ENCODE results near the gene SMURF1. TPM values are rescaled to one million over a fixed set of nuclear protein-coding genes. Genes with fewer than 3 reads are reported as not detected.
"Not testable (repeated sequence)": the region's sequence is repeated elsewhere in the genome, so short reads cannot be mapped to it uniquely, and the experiment has no call there.

The SMURF1 gene
- total RNA-seq, 1 donor from 2014 or later, result 35.0 TPM

DNA sequence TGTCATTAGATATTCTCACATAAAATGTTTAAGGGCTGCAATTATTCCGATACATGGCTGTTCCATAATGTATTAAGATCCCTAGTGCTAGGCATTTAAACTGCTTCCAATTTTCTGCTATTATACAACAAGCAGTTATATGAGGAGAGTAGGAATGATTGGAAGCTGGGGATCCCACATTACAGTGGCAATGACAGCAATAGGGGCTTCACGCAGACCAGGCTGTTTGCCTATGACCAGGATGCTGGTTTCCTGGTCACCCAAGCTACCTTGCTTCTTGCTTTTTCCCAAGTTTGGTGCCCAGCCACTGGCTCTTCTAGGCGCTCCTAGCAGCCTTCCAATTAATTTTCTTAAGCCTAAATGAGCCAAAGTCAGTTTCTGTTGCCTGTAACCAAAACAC is 39.3 kb downstream of the SMURF1 start:
- no peak for ATAC-seq
- Histone ChIP-seq H3K36me3 (no peaks in the 10 kb centered on the region), H3K9me3 (no peaks in the 10 kb centered on the region), H3K27me3 (no peaks in the 10 kb centered on the region), H3K4me3 (no peak overlapping the region), H3K27ac (no peak overlapping the region), H3K4me1 (peaks cover 42% of the 10 kb centered on the region)
- DNase-seq, result no peak
- TF ChIP-seq, protein P1, sequence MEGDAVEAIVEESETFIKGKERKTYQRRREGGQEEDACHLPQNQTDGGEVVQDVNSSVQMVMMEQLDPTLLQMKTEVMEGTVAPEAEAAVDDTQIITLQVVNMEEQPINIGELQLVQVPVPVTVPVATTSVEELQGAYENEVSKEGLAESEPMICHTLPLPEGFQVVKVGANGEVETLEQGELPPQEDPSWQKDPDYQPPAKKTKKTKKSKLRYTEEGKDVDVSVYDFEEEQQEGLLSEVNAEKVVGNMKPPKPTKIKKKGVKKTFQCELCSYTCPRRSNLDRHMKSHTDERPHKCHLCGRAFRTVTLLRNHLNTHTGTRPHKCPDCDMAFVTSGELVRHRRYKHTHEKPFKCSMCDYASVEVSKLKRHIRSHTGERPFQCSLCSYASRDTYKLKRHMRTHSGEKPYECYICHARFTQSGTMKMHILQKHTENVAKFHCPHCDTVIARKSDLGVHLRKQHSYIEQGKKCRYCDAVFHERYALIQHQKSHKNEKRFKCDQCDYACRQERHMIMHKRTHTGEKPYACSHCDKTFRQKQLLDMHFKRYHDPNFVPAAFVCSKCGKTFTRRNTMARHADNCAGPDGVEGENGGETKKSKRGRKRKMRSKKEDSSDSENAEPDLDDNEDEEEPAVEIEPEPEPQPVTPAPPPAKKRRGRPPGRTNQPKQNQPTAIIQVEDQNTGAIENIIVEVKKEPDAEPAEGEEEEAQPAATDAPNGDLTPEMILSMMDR (IDR thresholded peaks at IDR 0.05), result no peak
- intact Hi-C loops (cut with DNase I), result no loop called here

- peaks cover 34% of the 10 kb centered on the region for H3K4me1 ChIP-seq
- H3K4me3 ChIP-seq; H3K27ac ChIP-seq; H3K9me3 ChIP-seq; intact Hi-C loops (cut with DNase I); H3K36me3 ChIP-seq; H3K27me3 ChIP-seq; ATAC-seq; DNase-seq: not testable (repeated sequence)
Observed at GRCh38 chr7:99103836-99104235, 40.1 kb downstream of the SMURF1 start.

DNA sequence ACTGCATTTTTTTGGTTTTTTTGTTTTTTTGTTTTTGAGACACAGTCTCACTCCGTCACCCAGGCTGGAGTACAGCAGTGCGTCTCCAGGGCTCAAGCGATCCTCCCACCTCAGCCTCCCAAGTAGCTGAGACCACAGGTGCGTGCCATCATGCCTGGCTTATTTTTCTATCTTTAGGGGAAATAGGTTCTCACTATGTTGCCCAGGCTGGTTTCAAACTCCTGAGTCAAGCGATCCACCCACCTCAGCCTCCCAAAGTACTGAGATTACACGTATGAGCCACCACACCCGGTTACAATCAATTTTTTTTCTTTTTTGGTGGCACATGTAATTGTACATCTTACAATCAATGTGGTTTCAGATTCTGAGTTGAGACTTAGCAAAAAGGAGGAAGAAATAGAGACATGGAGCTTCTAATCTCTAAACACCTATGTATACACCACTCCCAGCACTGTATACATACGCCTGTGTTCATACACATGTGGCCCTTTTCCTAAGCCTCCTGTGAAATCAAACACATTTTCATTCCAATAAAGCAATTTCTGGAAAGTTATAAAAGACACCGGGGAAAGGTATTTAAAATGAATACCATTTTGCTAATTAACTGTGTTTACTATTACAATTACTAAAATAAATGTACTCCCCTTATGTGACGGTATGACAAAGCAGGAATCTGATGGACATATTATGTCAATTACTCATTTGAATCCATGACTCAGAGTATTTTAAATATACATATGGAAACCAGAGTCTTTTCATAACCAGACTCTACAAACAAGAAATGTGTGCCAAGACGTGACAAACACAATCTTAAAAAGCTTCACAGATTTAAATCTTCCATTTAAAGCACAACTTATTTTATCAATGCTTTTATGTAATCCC is 40.9 kb downstream of the SMURF1 start:
- DNase-seq (no peak), ATAC-seq (no peak)
- intact Hi-C loops (cut with DNase I), result no loop called here
- no peaks in the 10 kb centered on the region for H3K36me3 ChIP-seq
- H3K4me1 ChIP-seq, result peaks cover 26% of the 10 kb centered on the region
- H3K27me3 ChIP-seq, result no peaks in the 10 kb centered on the region
- no peak overlapping the region for H3K27ac ChIP-seq
- no peaks in the 10 kb centered on the region for H3K9me3 ChIP-seq
- no peak overlapping the region for H3K4me3 ChIP-seq
- TF ChIP-seq, protein P1 (IDR thresholded peaks at IDR 0.05), result no peak

- H3K36me3 ChIP-seq, result no peaks in the 10 kb centered on the region
- H3K4me3 ChIP-seq, result no peak overlapping the region
- H3K4me1 ChIP-seq, result peaks cover 23% of the 10 kb centered on the region
- no peaks in the 10 kb centered on the region for H3K27me3 ChIP-seq
- H3K9me3 ChIP-seq, result no peaks in the 10 kb centered on the region
- TF ChIP-seq, protein P1 (IDR thresholded peaks at IDR 0.05), result no peak
- no peak for ATAC-seq
- intact Hi-C loops (cut with DNase I), result no loop called here
- no peak for DNase-seq
- no peak overlapping the region for H3K27ac ChIP-seq
Observed at GRCh38 chr7:99102361-99102760, 41.5 kb downstream of the SMURF1 start.

GRCh38 chr7:99101516-99101915 is 42.4 kb downstream of the SMURF1 start:
- H3K36me3 ChIP-seq; DNase-seq; H3K27ac ChIP-seq; intact Hi-C loops (cut with DNase I); H3K27me3 ChIP-seq; H3K4me3 ChIP-seq; H3K9me3 ChIP-seq; ATAC-seq: not testable (repeated sequence)
- H3K4me1 ChIP-seq, result peaks cover 16% of the 10 kb centered on the region

DNA sequence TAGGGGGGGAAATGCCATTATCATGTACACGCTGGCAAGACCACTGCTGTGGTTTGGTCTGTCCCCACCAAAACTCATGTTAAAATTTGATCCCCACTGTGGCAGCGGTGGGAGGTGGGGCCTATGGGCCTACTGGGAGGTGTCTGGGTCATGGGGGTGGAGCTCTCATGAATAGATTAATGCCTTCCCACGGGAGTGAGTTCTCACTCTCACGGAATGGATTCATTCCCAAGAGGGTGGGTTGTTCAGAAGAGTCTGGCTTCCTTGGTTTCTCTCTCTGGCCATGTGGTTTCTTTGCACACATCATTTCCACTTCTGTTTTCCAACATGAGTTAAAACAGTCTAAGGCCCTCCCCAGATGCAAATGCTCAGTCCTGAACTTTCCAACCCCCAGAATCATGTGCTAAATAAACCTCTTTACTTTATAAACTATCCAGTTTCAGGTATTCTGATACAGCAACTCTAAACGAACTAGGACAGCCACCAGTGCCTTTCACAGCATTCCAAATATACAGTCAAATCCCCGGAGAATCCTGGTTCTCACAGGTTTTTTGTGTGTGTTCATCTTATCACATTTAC is 44.3 kb downstream of the SMURF1 start:
- no peaks in the 10 kb centered on the region for H3K9me3 ChIP-seq
- H3K27me3 ChIP-seq, result no peaks in the 10 kb centered on the region
- ATAC-seq (no peak), DNase-seq (no peak)
- H3K36me3 ChIP-seq, result no peaks in the 10 kb centered on the region
- intact Hi-C loops (cut with DNase I), result no loop called here
- TF ChIP-seq, protein P1 (IDR thresholded peaks at IDR 0.05), result no peak
- peaks cover 13% of the 10 kb centered on the region for H3K4me1 ChIP-seq
- H3K27ac ChIP-seq, result no peak overlapping the region
- no peak overlapping the region for H3K4me3 ChIP-seq
